ENCODE results near the gene BMPER. TPM values are rescaled to one million over a fixed set of nuclear protein-coding genes. Genes with fewer than 3 reads are reported as not detected.

The BMPER gene
- total RNA-seq, 4 donors from 2014 or later, result 0.65 to 6.5 (median 3.5) TPM

GRCh38 chr7:34133983-34134782, 228.8 kb downstream of the BMPER start:
- Histone ChIP-seq H3K36me3 (no peaks in the 10 kb centered on the region), H3K27ac (replicated peaks in 1 of 4) (peak overlapping the region in 2 of 4 donors; percentile 18 to 50), H3K9me3 (no peaks in the 10 kb centered on the region), H3K4me3 (no peak overlapping the region), H3K4me1 (peaks cover 0 to 50% (median 2%) of the 10 kb centered on the region in 4 donors), H3K27me3 (no peaks in the 10 kb centered on the region)
- 38% methylated on average over 12 of the region's 12 CpGs for WGBS
- DNase-seq (ENCODE audit: extremely low spot score), result no peak
- TF ChIP-seq POLR2AphosphoS5 (IDR thresholded peaks at IDR 0.05), result no peak
- peak; percentile 25 to 70 (median 46) for TF ChIP-seq CTCF (IDR thresholded peaks at IDR 0.05)
- intact Hi-C loops (cut with DNase I), result no loop called here

GRCh38 chr7:34135924-34136323, 230.6 kb downstream of the BMPER start:
- H3K9me3 ChIP-seq, result no peaks in the 10 kb centered on the region
- TF ChIP-seq CTCF (IDR thresholded peaks at IDR 0.05) (no peak), POLR2AphosphoS5 (IDR thresholded peaks at IDR 0.05) (no peak), EP300 (IDR thresholded peaks at IDR 0.05) (no peak), POLR2A (IDR thresholded peaks at IDR 0.05; ENCODE audit: low read depth) (no peak)
- H3K27ac ChIP-seq (replicated peaks in 1 of 4), result no peak overlapping the region
- 73% methylated on average over 3 of the region's 4 CpGs for WGBS
- H3K36me3 ChIP-seq, result no peaks in the 10 kb centered on the region
- H3K27me3 ChIP-seq, result no peaks in the 10 kb centered on the region
- H3K4me3 ChIP-seq, result no peak overlapping the region
- intact Hi-C loops (cut with DNase I), result no loop called here
- no peak for DNase-seq (ENCODE audit: extremely low spot score)
- H3K4me1 ChIP-seq, result peaks cover 0 to 39% (median 2%) of the 10 kb centered on the region in 4 donors

- H3K36me3 ChIP-seq, result no peaks in the 10 kb centered on the region
- peaks cover 0 to 33% (median 2%) of the 10 kb centered on the region in 4 donors for H3K4me1 ChIP-seq
- peak; percentile 57 for DNase-seq (ENCODE audit: extremely low spot score)
- no peak overlapping the region for H3K4me3 ChIP-seq
- no peak for TF ChIP-seq POLR2A (IDR thresholded peaks at IDR 0.05; ENCODE audit: low read depth)
- no peak for TF ChIP-seq CTCF (IDR thresholded peaks at IDR 0.05)
- TF ChIP-seq POLR2AphosphoS5 (IDR thresholded peaks at IDR 0.05), result no peak
- no peak for TF ChIP-seq EP300 (IDR thresholded peaks at IDR 0.05)
- WGBS, result 83% methylated on average over 5 of the region's 5 CpGs
- H3K27ac ChIP-seq (replicated peaks in 1 of 4), result no peak overlapping the region
- intact Hi-C loops (cut with DNase I), result no loop called here
- no peaks in the 10 kb centered on the region for H3K27me3 ChIP-seq
- no peaks in the 10 kb centered on the region for H3K9me3 ChIP-seq
These were observed 231.4 kb downstream of the BMPER start for GRCh38 chr7:34136698-34137097.

- Histone ChIP-seq H3K4me1 (peaks cover 0 to 33% (median 2%) of the 10 kb centered on the region in 4 donors), H3K4me3 (no peak overlapping the region), H3K36me3 (no peaks in the 10 kb centered on the region), H3K27me3 (no peaks in the 10 kb centered on the region), H3K9me3 (no peaks in the 10 kb centered on the region), H3K27ac (replicated peaks in 1 of 4) (no peak overlapping the region)
- intact Hi-C loops (cut with DNase I), result no loop called here
- 68% methylated on average over 4 of the region's 4 CpGs for WGBS
- TF ChIP-seq EP300 (IDR thresholded peaks at IDR 0.05) (no peak), CTCF (IDR thresholded peaks at IDR 0.05) (no peak), POLR2AphosphoS5 (IDR thresholded peaks at IDR 0.05) (no peak), POLR2A (IDR thresholded peaks at IDR 0.05; ENCODE audit: low read depth) (no peak)
- peak; percentile 42 for DNase-seq (ENCODE audit: extremely low spot score)
These were observed 231.8 kb downstream of the BMPER start for GRCh38 chr7:34137176-34137575.

All from esophagus muscularis mucosa (tissue), 4 donors.